Measurements from ENCODE around the gene TLR8. TPM values are rescaled to one million over a fixed set of nuclear protein-coding genes. Genes with fewer than 3 reads are reported as not detected.

TLR8 gene
- total and polyA plus RNA-seq, 2 of the 13 experiments (the other 11 are each of a cell fraction or from before 2014, with no cell fraction given) = not detected

- TF ChIP-seq ZNF800 (CRISPR knock-in tag; IDR thresholded peaks at IDR 0.05) (no peak), AKAP8 (CRISPR knock-in tag; IDR thresholded peaks at IDR 0.05) (no peak), RAD51 (IDR thresholded peaks at IDR 0.05; ENCODE audit: borderline replicate concordance) (no peak), LCORL (IDR thresholded peaks at IDR 0.05) (no peak), LCORL (CRISPR knock-in tag; IDR thresholded peaks at IDR 0.05) (no peak), ARNT (IDR thresholded peaks at IDR 0.05) (no peak), U2AF1 (optimal IDR thresholded peaks at IDR 0.05; ENCODE audit: low read depth, low read length) (no peak), ZBTB38 (CRISPR knock-in tag; IDR thresholded peaks at IDR 0.05) (no peak)
Measured at GRCh38 chrX:12946406-12946805, 40.0 kb downstream of the TLR8 start (continued).

DNA sequence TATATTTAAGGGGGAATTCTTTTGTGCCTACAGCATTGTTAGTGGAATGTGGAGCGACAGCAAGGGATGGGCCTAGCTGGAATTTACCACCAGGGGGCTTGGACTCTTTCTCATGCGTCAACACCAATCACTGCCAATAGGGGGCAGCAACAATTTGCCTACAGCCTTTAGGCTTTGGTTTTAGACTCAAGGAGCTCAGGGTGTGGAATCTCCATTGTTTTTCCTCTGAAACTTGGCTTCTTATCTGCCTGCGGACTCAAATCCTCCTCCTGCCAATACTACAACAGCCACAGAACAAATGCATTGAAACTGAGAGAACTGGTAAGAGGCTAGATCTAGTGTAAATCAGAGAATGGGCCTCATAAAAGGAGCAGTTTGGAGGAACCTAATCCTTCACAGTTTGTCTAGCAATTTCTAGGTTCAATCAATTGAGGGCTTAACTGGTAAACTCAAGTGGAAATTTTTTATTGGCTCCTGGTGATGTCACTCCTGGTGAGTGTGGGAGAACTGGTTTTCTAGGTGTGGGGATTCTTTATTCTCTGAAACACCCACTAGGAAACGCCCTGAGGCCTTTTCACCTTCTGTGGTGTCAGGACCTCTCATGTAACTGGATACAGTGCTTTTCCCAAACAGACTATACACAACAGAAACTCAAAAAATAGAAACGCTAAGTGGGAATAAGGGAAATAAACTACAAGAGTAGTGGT lies 40.6 kb downstream of the TLR8 start:
- peaks cover 49% of the 10 kb centered on the region for H3K4me1 ChIP-seq (ENCODE audit: insufficient read depth, low read length)
- H3K9ac ChIP-seq (ENCODE audit: insufficient read depth, low read depth, low read length) = no peak overlapping the region; the same call in 1 of the 2 replicates
- CTCF ChIA-PET (ENCODE audit: low intra/inter-chr PET ratio, low total read pairs) = interaction anchor here (0.5 to 4.1 kb wide), 2 partner anchors 540 to 541 kb away, joined by 3 to 35 read pairs; no protein-coding TSS in a partner anchor
- no peaks in the 10 kb centered on the region for H3K9me3 ChIP-seq (ENCODE audit: low read length)
- H3K27ac ChIP-seq (ENCODE audit: extremely low read length, insufficient read depth, low read length) = peak overlapping the region; percentile 71
- intact Hi-C loops (cut with micrococcal nuclease; ENCODE audit: unreplicated experiment) (loop anchor here (1.0 kb wide), 1 partner anchor 176 kb away; no protein-coding TSS in a partner anchor), in situ Hi-C loops (cut with HindIII; ENCODE audit: extremely low pct_ligation_motif_present, low pct_unique_long_range_greater_than_20kb) (no loop called here)
- no peak overlapping the region for H3K4me2 ChIP-seq (ENCODE audit: low read depth, low read length)
- BruUV-seq (replicated peaks) = no TSS peak
- H4K20me1 ChIP-seq (ENCODE audit: insufficient read depth, low read length) = no peaks in the 10 kb centered on the region
- no peaks in the 10 kb centered on the region for H3K27me3 ChIP-seq (ENCODE audit: control insufficient read depth in 1 of 2, insufficient read depth in 2 of 2, low read length in 2 of 2)
- WGBS (ENCODE audit: low lambda C conversion rate) = 37% methylated on average over 5 of the region's 5 CpGs
- H3K79me2 ChIP-seq (ENCODE audit: insufficient read depth, low read length) = no peaks in the 10 kb centered on the region
- DNase-seq (ENCODE audit: low spot score) (peak; percentile 47), FAIRE-seq (peak; percentile 83), ATAC-seq (peak; percentile 53)
- POLR2A ChIA-PET = interaction anchor here (1.1 kb wide), 1 partner anchor 541 kb away, joined by 3 read pairs; no protein-coding TSS in a partner anchor
- H3K36me3 ChIP-seq (replicated peaks in 1 of 2; ENCODE audit: control insufficient read depth in 1 of 2, insufficient read depth in 2 of 2, low read length in 2 of 2) = no peaks in the 10 kb centered on the region
- H3K4me3 ChIP-seq (replicated peaks in 1 of 3; ENCODE audit: insufficient read depth in 1 of 3, low read depth in 2 of 3, low read length in 3 of 3) = no peak overlapping the region
- peak overlapping the region; percentile 42 for H2AFZ ChIP-seq (ENCODE audit: low read length)
- TF ChIP-seq, protein P1, sequence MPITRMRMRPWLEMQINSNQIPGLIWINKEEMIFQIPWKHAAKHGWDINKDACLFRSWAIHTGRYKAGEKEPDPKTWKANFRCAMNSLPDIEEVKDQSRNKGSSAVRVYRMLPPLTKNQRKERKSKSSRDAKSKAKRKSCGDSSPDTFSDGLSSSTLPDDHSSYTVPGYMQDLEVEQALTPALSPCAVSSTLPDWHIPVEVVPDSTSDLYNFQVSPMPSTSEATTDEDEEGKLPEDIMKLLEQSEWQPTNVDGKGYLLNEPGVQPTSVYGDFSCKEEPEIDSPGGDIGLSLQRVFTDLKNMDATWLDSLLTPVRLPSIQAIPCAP (CRISPR knock-in tag; IDR thresholded peaks at IDR 0.05; ENCODE audit: low read depth) = no peak
- TF ChIP-seq, protein P2, sequence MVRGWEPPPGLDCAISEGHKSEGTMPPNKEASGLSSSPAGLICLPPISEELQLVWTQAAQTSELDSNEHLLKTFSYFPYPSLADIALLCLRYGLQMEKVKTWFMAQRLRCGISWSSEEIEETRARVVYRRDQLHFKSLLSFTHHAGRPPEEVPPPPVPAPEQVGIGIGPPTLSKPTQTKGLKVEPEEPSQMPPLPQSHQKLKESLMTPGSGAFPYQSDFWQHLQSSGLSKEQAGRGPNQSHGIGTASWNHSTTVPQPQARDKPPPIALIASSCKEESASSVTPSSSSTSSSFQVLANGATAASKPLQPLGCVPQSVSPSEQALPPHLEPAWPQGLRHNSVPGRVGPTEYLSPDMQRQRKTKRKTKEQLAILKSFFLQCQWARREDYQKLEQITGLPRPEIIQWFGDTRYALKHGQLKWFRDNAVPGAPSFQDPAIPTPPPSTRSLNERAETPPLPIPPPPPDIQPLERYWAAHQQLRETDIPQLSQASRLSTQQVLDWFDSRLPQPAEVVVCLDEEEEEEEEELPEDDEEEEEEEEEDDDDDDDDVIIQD (CRISPR knock-in tag; IDR thresholded peaks at IDR 0.05; ENCODE audit: low read depth) = no peak
- TF ChIP-seq, protein P3, sequence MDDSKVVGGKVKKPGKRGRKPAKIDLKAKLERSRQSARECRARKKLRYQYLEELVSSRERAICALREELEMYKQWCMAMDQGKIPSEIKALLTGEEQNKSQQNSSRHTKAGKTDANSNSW (CRISPR knock-in tag; IDR thresholded peaks at IDR 0.05; ENCODE audit: borderline replicate concordance) = no peak
- TF ChIP-seq HNRNPK (IDR thresholded peaks at IDR 0.05; ENCODE audit: low read depth, low read length, poor library complexity, severe bottlenecking) = no peak
- TF ChIP-seq, protein P4, sequence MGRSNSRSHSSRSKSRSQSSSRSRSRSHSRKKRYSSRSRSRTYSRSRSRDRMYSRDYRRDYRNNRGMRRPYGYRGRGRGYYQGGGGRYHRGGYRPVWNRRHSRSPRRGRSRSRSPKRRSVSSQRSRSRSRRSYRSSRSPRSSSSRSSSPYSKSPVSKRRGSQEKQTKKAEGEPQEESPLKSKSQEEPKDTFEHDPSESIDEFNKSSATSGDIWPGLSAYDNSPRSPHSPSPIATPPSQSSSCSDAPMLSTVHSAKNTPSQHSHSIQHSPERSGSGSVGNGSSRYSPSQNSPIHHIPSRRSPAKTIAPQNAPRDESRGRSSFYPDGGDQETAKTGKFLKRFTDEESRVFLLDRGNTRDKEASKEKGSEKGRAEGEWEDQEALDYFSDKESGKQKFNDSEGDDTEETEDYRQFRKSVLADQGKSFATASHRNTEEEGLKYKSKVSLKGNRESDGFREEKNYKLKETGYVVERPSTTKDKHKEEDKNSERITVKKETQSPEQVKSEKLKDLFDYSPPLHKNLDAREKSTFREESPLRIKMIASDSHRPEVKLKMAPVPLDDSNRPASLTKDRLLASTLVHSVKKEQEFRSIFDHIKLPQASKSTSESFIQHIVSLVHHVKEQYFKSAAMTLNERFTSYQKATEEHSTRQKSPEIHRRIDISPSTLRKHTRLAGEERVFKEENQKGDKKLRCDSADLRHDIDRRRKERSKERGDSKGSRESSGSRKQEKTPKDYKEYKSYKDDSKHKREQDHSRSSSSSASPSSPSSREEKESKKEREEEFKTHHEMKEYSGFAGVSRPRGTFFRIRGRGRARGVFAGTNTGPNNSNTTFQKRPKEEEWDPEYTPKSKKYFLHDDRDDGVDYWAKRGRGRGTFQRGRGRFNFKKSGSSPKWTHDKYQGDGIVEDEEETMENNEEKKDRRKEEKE (IDR thresholded peaks at IDR 0.05) = no peak
- no peak for TF ChIP-seq ZNF691 (CRISPR knock-in tag; IDR thresholded peaks at IDR 0.05; ENCODE audit: borderline replicate concordance, low read depth)
- 0 out of 2 replicates have a peak, but pooled peaks have one; percentile 19 for TF ChIP-seq GATAD2A (CRISPR knock-in tag; IDR thresholded peaks at IDR 0.05)

Data from HepG2 (cell line).